GM12878 (cell line): ENCODE data around the gene ADGRG7. TPM values are rescaled to one million over a fixed set of nuclear protein-coding genes. Genes with fewer than 3 reads are reported as not detected.

ENCODE experiments used
- ATAC-seq: fragments of 200-7000 bp; cut with Tn5 transposase; 3 replicates; pipeline ENCODE4 v1.9.1; 2020; ENCODE audit warnings: mild to moderate bottlenecking, moderate library complexity
- BruUV-seq: library from RNA; stranded (reverse); fragments of 400-500 nt; replicated peaks from 2 replicates; lab custom pipeline; 2021; lab: Mats Ljungman, UMichigan
- CTCF ChIA-PET: fragments of 300-600 bp; sonication (Branson Sonifier 250); formaldehyde crosslinking; extraction: SDS; loops from one replicate; lab custom pipeline; 2021; ENCODE audit warnings: inconsistent platforms; lab: Yijun Ruan, JAX
- POLR2A ChIA-PET: fragments of 350-600 bp; formaldehyde crosslinking; extraction: SDS; loops from one replicate; lab custom pipeline; 2021; ENCODE audit warnings: inconsistent platforms; lab: Charles Lee
- RAD21 ChIA-PET: fragments of 300-600 bp; sonication (Branson Sonifier 250); formaldehyde crosslinking; loops from one replicate; lab custom pipeline; 2023; ENCODE audit warnings: antibody characterized with exemption; ENCODE audit not compliant: unreplicated experiment; lab: Charles Lee
- SMC1A ChIA-PET: fragments of 300-600 bp; sonication (Branson Sonifier 250); formaldehyde crosslinking; loops from one replicate; lab custom pipeline; 2023; ENCODE audit not compliant: unreplicated experiment, uncharacterized antibody; lab: Charles Lee
- DNase-seq: peaks from one replicate; pipeline ENCODE4 v3.0.0-alpha.2; 2011; ENCODE audit warnings: low read depth, low spot score
- FAIRE-seq: peaks from 3 replicates; lab custom pipeline; 2011; peaks lifted over from hg19 to GRCh38; lab: Jason Lieb, UNC
- H2AFZ ChIP-seq: 2 replicates; pipeline ENCODE4 v1.6.0; 2011; ENCODE audit warnings: low read depth, low read length, control low read depth; ENCODE audit not compliant: control insufficient read depth
- H3K27ac ChIP-seq: 2 replicates; pipeline ENCODE4 v1.5.1; 2011; ENCODE audit warnings: control low read depth; ENCODE audit not compliant: control insufficient read depth, insufficient read depth
- H3K27me3 ChIP-seq, 2 experiments: replicated peaks in 1 of 2; 2 replicates each; pipeline versions ENCODE4 v1.6.0 to v1.6.1; 2011; ENCODE audit warnings: low read length in 1 of 2; ENCODE audit not compliant: control insufficient read depth in 2 of 2, insufficient read depth in 2 of 2
- H3K36me3 ChIP-seq, 2 experiments: 2 replicates each; pipeline ENCODE4 v1.5.1; 2011; ENCODE audit warnings: low read length in 1 of 2; ENCODE audit not compliant: control insufficient read depth in 2 of 2, insufficient read depth in 2 of 2
- H3K4me1 ChIP-seq: 2 replicates; pipeline ENCODE4 v1.6.1; 2011; ENCODE audit warnings: mild to moderate bottlenecking, low read length, moderate library complexity, mixed read lengths; ENCODE audit not compliant: control insufficient read depth, insufficient read depth
- H3K4me2 ChIP-seq: 2 replicates; pipeline ENCODE4 v1.6.0; 2011; ENCODE audit warnings: control low read depth; ENCODE audit not compliant: control insufficient read depth, insufficient read depth
- H3K4me3 ChIP-seq: fragments of 200-600 bp; sonication (generic); 2 replicates; pipeline ENCODE4 v1.5.1; 2016
- H3K79me2 ChIP-seq: 2 replicates; pipeline ENCODE4 v1.6.0; 2011; ENCODE audit warnings: low read length; ENCODE audit not compliant: control insufficient read depth, insufficient read depth
- H3K9ac ChIP-seq: 2 replicates; pipeline ENCODE4 v1.8.0; 2011; ENCODE audit warnings: low read length, control low read depth, mixed read lengths; ENCODE audit not compliant: control insufficient read depth, insufficient read depth
- H3K9me3 ChIP-seq: replicated peaks from 3 replicates; pipeline ENCODE4 v1.5.1; 2011; ENCODE audit warnings: mild to moderate bottlenecking, low read length; ENCODE audit not compliant: control insufficient read depth, insufficient read depth
- H4K20me1 ChIP-seq: 2 replicates; pipeline ENCODE4 v1.6.0; 2011; ENCODE audit not compliant: control insufficient read depth, insufficient read depth
- BACH1 ChIP-seq: fragments of 450-650 bp; IDR thresholded peaks from 2 replicates; pipeline ENCODE4 v1.6.1; 2017; ENCODE audit warnings: mild to moderate bottlenecking, borderline replicate concordance
- CBFB ChIP-seq: IDR thresholded peaks from 2 replicates; pipeline ENCODE4 v1.6.1; 2016; ENCODE audit warnings: antibody characterized with exemption, low read depth
- CHD2 ChIP-seq: IDR thresholded peaks from 2 replicates; pipeline ENCODE4 v1.6.1; 2011; ENCODE audit warnings: low read depth, low read length, improper control_type of control experiment, borderline replicate concordance
- ELK1 ChIP-seq: IDR thresholded peaks from 2 replicates; pipeline ENCODE4 v1.6.1; 2012; ENCODE audit warnings: low read depth, low read length, improper control_type of control experiment
- ESRRA ChIP-seq: IDR thresholded peaks from 2 replicates; pipeline ENCODE4 v1.6.1; 2012; ENCODE audit warnings: mild to moderate bottlenecking, low read length, improper control_type of control experiment
- HSF1 ChIP-seq: fragments of 150-350 bp; IDR thresholded peaks from 2 replicates; pipeline ENCODE4 v1.6.1; 2014; ENCODE audit warnings: mild to moderate bottlenecking, low read depth, low read length
- JUNB ChIP-seq: IDR thresholded peaks from 2 replicates; pipeline ENCODE4 v1.6.1; 2016; ENCODE audit warnings: antibody characterized with exemption, mild to moderate bottlenecking
- MEF2A ChIP-seq: IDR thresholded peaks from 2 replicates; pipeline ENCODE4 v1.6.1; 2011; ENCODE audit warnings: low read depth, mild to moderate bottlenecking, low read length, moderate library complexity; ENCODE audit not compliant: insufficient read depth
- NFIC ChIP-seq: IDR thresholded peaks from 2 replicates; pipeline ENCODE4 v1.6.1; 2012; ENCODE audit warnings: low read depth, mild to moderate bottlenecking, inconsistent platforms, low read length, moderate library complexity
- WGBS: methylation state at CpG from one replicate; pipeline ENCODE4 v1.1.6; 2016; ENCODE audit warnings: low lambda C conversion rate; ENCODE audit not compliant: insufficient replicate concordance, insufficient coverage; ENCODE audit errors: missing lambda C conversion rate; 5-methylcytosine and 5-hydroxymethylcytosine counted together
- in situ Hi-C: fragments of 300-500 bp; cut with MboI; formaldehyde crosslinking; loops from 9 replicates; pipeline ENCODE4 v1.14.3; 2018; ENCODE audit warnings: mixed read lengths
- intact Hi-C: fragments of 100-400 bp; cut with micrococcal nuclease; formaldehyde crosslinking; loops from one replicate; pipeline ENCODE4 v1.14.2; 2022; ENCODE audit not compliant: unreplicated experiment
- polyA plus RNA-seq, 11 experiments: library from polyadenylated mRNA; depleted of rRNA in 4 of 11; unstranded in 6 of 11; stranded (reverse) in 5 of 11; fragments of >200 nt; fragmentation: Nextera tagmentation in 4 of 11; fragmentation: Illumina TruSeq in 1 of 11; extraction: Ambion mirVana in 4 of 11; extraction: Trizol in 1 of 11; gene quantifications; 1 replicate in 1 of 11; 2 replicates in 10 of 11; pipeline versions ENCODE4 v1.2.1 to v1.2.3, GENCODE V29; 2011 to 2016; ENCODE audit warnings: inconsistent platforms in 2 of 11, missing spikeins in 2 of 11, low read depth in 1 of 11
- total RNA-seq, 4 experiments: library from RNA; depleted of rRNA in 3 of 4; stranded (reverse); fragments of >200 nt in 3 of 4; fragmentation: Illumina TruSeq in 1 of 4; extraction: Trizol in 1 of 4; gene quantifications; 2 replicates each; pipeline versions ENCODE4 v1.2.1 to v1.2.3, GENCODE V29; 2013 to 2021

ADGRG7 gene
- total and polyA plus RNA-seq, 10 of the 15 experiments (the other 5 are each of a cell fraction or from before 2014, with no cell fraction given), result 0.02 to 0.21 (median 0.14) TPM; not detected in 7

GRCh38 chr3:100700708-100701107 is 91.3 kb downstream of the ADGRG7 start (continued):
- TF ChIP-seq HSF1 (no peak), CBFB (no peak), CHD2 (no peak), ESRRA (no peak)

GRCh38 chr3:100702082-100702979 is 92.9 kb downstream of the ADGRG7 start:
- Histone ChIP-seq H3K4me2 (no peak overlapping the region), H2AFZ (peak overlapping the region; percentile 6)
- no peak for TF ChIP-seq ELK1
- TF ChIP-seq JUNB, result peak; percentile 30
- peak; percentile 75 for TF ChIP-seq BACH1
- 0 out of 2 replicates have a peak, but pooled peaks have one; percentile 8 for TF ChIP-seq MEF2A
- 0 out of 2 replicates have a peak, but pooled peaks have one; percentile 25 for TF ChIP-seq NFIC
- TF ChIP-seq, all 136 proteins: peak for 4
- ChIA-PET POLR2A (no interaction called here), SMC1A (interaction anchor here (0.6 kb wide), 1 partner anchor 12 kb away, joined by 3 read pairs; no protein-coding TSS in a partner anchor), CTCF (interaction anchor here (1.2 to 1.7 kb wide), 2 partner anchors 11 to 94 kb away, joined by 3 to 7 read pairs; no protein-coding TSS in a partner anchor), RAD21 (interaction anchor here (1.4 kb wide), 1 partner anchor 24 kb away, joined by 5 read pairs; no protein-coding TSS in a partner anchor)
- DNase-seq (no peak), FAIRE-seq (no peak), ATAC-seq (peak; percentile 49)
- Histone ChIP-seq H3K27ac (no peak overlapping the region), H3K27me3 (no peaks in the 10 kb centered on the region), H3K36me3 (no peaks in the 10 kb centered on the region), H3K4me3 (no peak overlapping the region), H3K4me1 (peaks cover 4% of the 10 kb centered on the region; the same call in 1 of the 2 replicates), H3K9me3 (no peaks in the 10 kb centered on the region; the same call in 2 of the 3 replicates), H4K20me1 (no peaks in the 10 kb centered on the region), H3K9ac (no peak overlapping the region), H3K79me2 (no peaks in the 10 kb centered on the region)
- BruUV-seq, result no TSS peak
- intact Hi-C loops (no loop called here), in situ Hi-C loops (no loop called here)
- WGBS, result 46% methylated on average over 4 of the region's 4 CpGs
